Esophagus muscularis mucosa (tissue), 3 donors: ENCODE results near the gene B3GALNT2.

Experiments
- CTCF ChIP-seq, 3 experiments: fragments of 200-600 bp in 2 of 3; fragments of 450-650 bp in 1 of 3; sonication (generic) in 2 of 3; IDR thresholded peaks; one replicate each; pipeline ENCODE4 v1.5.1; 2017 to 2019; ENCODE audit warnings: antibody characterized with exemption in 3 of 3, mild to moderate bottlenecking in 2 of 3, moderate library complexity in 1 of 3
- POLR2AphosphoS5 ChIP-seq, 2 donors: sonication (generic); formaldehyde crosslinking; IDR thresholded peaks; one replicate each; pipeline ENCODE4 v1.6.1; 2017; ENCODE audit warnings: antibody characterized with exemption in 2 of 2

GRCh38 chr1:235450433-235450832 lies 53.8 kb downstream of the B3GALNT2 start:
- TF ChIP-seq POLR2AphosphoS5 (IDR thresholded peaks at IDR 0.05) = no peak
- TF ChIP-seq CTCF (IDR thresholded peaks at IDR 0.05) = no peak
